T-helper 1 cell (primary cell): ENCODE results near the gene MDM2.
A peak's percentile ranks its signal among the peaks of the same experiment; 100 is the strongest.
"Not testable (repeated sequence)": the region's sequence is repeated elsewhere in the genome, so short reads cannot be mapped to it uniquely, and the experiment has no call there.

Experiments used
- DNase-seq, 5 donors: peaks; one replicate each; pipeline ENCODE4 v3.0.0-alpha.2; 2012 to 2020

The MDM2 gene

DNA sequence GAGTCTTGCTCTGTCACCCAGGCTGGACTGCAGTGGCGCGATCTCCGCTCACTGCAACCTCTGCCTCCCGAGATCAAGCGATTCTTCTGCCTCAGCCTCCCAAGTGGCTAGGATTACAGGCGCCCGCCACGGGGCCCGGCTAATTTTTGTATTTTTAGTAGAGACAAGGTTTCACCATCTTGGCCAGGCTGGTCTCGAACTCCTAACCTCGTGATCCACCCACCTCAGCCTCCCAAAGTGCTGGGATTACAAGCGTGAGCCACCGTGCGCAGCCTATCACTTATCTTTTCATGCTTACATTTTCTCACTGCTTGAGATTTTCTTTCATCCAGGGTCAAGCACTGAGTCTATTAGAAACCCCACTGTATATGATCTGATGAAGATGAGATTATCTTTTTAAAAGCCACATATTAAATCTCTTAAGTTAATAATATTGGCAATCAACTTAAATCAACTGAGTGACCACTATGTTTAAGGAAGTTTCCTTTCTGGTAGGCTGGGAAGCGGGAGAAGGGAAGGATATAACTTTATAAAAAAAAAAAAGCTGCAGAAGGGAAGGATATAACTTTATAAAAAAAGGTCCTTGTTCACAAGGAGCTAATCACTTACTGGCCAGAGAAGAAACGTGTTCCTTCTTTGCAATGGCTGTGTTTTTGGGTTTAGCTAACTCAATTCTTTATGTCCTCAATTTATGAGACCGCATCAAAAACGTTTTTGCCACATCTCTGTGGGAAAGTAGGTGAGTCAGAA lies 1.3 kb upstream of the MDM2 start:
- DNase-seq: no peak

- not testable (repeated sequence) for DNase-seq
Measured at GRCh38 chr12:68807274-68807575, 752 bp upstream of the MDM2 start.

- DNase-seq: peak; percentile 21 to 78 (median 34)
Measured at GRCh38 chr12:68808388-68809189, 612 bp downstream of the MDM2 start.

DNA sequence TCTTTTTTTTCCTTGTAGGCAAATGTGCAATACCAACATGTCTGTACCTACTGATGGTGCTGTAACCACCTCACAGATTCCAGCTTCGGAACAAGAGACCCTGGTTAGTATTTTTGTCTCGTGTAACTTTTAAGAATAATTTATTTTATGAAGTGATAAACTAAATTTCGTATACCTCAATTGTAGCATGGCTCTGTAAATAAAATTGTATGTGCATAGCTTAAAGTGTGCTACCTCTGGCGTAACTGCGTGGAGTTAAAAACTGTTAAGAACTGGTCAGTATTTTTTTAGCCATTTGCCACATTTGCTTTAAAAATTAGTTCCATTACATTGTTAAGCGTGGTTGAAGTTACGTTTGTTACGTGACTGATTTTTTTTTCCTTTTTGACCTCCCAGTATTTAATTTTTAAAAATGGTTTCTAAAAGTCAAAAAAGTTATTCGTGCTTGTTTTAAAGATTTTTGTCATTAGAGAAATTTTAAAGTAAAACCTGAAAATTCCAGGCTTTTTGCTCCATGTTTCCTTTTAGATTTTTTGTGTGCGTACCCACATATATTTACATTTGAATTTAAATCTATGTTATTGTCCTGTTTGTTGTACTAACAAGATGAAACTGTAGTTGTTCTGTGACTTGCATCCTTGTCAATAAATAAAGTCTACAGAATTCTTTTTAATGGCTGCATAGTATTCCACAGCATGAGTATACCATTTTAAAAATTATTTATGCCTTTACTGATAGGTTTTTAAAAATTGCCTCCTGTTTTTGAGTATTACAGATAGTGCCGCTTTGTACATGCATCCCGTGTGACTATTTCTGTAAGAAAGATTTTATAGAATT lies 1.4 kb downstream of the MDM2 start:
- no peak for DNase-seq

DNA sequence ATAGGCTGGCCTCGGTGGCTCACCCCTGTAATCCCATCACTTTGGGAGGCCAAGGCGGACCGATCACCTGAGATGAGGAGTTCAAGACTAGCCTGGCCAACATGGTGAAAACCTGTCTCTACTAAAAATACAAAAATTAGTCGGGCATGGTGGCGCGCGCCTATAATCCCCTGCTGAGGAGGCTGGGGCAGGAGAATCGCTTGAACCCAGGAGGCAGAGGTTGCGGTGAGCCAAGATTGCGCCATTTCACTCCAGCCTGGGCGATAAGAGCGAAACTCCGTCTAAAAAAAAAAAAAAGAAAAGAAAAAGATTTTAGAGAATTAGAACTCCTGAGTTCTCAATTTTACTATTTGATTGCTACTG lies 2.0 kb downstream of the MDM2 start:
- DNase-seq: not testable (repeated sequence)

DNA sequence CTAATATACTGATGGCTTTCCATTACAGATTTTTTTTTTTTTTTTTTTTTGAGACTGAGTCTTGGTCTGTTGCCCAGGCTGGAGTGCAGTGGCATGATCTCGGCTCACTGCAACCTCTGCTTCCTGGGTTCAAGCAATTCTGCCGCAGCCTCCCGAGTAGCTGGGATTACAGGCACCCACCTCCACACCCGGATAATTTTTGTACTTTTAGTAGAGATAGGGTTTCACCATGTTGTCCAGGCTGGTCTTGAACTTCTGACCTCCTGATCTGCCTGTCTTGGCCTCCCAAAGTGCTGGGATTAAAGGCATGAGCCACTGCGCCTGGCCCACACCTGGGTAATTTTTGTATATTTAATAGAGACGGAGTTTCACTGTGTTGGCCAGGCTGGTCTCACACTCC lies 3.6 kb downstream of the MDM2 start:
- DNase-seq: not testable (repeated sequence)

DNA sequence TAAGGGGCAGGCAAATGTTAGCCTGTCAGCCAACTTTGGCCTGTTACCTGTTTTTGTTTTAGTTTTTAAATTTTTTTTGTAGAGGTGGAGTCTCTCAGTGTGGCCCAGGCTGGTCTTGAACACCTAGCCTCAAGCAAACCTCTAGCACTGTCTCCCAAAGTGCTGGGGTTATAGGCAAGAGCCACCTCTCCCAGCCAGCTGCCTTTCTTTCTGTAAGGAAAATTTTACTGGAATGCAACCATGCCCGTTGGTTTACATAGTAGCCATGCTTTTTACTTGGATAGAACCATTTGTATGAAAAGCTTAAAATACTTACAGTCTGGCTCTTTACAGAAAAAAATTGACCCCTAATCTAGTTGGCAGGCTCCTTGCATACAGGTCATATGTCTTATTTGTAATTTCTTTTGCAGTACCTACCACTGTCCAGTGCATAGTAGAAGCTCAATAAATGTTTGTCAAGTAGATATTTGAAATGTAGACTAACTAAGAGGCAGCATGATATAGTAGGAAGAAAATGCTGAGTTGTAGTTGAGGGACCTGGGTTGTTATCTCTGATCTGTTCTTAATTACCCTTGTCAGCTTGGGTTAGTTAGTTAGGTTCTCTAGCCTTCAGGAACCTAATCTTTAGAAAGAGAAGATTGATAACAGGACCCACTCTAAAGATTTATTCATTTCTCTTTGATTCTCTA lies 4.7 kb downstream of the MDM2 start:
- no peak for DNase-seq

DNA sequence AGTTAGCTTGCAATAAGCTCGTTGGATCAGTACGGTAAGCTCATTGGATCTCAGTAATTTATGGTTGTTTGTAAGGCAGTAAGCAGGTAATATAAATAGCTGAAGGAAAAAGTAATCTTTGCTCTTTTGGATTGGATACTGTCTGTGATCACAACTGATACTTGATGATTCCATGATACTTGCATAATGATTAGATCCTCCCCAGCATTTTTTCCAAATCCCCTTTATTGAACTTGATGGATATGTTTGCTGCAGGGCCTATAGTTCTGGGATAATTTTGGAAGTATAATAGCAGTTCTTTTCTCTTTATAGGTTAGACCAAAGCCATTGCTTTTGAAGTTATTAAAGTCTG lies 5.2 kb downstream of the MDM2 start:
- DNase-seq: no peak

DNA sequence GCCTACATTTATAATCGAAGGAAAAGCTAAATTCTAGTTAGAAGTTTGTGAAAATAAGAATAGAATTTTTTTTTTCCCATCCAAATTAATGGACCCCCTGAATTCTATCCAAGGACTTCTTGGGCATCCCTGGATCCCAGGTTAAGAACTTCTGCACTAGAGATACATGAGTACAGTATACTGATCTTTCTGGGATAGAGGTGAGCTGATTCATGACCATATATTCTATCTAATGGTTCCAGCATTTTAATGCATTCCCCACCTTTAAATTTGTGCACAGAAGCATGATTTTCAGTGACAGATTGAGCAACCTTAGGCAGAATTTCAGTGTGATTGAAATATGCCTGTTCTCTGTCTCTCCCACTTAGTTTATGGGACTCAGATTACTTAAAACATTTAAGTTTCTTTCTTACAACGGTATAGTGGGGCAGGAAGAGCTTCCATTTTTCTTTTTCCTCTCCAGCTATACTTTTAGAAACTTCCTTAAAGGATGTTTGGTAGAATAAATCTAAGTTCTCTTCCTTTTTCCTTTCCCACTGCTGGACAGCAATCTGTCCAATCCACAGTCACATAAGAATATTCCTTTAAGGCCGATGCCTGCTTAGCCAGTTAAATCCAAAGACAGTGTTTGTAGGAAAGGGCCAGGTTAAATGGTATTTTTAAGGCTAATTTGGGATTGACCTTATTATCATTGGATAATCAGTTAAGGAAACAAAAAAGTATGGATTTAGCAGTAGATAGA lies 6.7 kb downstream of the MDM2 start:
- DNase-seq: no peak

DNA sequence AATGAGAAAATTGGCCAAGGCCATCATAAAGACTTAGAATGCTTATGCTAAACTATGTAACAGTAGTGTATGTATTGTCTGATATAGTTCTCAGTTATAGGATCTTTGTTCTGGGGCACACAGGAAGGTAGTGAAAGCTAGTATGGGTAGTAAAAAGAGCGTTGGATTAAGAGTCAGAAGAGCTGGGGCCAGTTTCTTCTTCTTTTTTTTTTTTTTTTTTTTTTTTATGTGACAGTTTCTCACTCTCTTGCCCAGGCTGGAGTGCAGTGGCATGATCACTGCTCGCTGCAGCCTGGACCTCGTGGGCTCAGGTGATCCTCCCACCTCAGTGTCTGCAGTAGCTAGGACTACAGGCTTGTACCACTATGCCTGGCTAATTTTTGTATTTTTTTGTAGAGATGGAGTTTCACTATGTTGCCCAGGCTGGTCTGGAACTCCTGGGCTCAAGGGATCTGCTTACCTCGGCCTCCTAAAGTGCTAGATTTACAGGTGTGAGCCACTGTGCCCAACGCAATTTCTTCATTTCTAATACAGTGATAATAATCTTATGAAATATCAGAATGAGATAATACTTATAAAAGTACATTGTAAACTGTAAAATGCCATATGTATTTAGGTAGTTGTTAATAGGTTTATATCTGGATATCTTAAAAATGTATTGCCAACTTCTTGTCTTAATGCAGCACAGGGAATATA lies 7.4 kb downstream of the MDM2 start:
- no peak for DNase-seq

- no peak for DNase-seq
Measured at GRCh38 chr12:68815928-68816800, 8.2 kb downstream of the MDM2 start.

GRCh38 chr12:68819481-68819880 lies 11.5 kb downstream of the MDM2 start:
- not testable (repeated sequence) for DNase-seq

DNA sequence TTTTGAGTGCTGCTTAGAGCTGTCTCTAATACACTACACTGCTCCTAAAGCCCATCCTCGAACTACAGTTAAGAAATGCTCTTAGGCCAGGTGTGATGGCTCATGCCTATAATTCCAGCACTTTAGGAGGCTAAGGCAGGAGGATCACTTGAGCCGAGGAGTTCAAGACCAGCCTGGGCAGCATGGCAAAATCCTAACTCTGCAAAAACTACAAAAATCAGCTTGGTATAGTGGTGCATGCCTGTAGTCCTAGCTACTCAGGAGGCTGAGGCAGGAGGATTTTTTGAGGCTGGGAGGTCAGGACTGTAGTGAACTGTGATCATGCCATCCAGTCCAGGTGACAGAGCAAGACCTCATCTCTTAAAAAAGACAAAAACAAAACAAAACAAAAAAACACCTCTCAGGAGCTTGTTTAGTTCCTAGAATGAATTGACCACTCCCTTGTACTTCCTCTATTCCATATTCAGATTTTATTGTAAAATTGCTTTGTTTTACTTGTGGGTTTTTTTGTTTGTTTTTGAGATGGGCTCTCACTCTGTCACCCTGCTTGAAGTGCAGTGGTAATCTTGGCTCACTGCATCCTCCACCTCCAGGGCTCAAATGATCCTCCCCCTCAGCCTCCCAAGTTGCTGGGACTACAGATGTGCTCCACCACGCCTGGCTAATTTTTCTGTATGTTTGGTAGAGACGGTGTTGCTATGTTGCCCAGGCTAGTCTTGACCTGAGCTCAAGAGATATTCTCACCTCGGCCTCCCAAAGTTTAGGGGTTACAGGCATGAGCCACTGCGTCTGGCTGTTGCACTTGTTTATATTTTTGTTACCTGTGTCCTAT lies 13.6 kb downstream of the MDM2 start:
- DNase-seq: no peak

DNA sequence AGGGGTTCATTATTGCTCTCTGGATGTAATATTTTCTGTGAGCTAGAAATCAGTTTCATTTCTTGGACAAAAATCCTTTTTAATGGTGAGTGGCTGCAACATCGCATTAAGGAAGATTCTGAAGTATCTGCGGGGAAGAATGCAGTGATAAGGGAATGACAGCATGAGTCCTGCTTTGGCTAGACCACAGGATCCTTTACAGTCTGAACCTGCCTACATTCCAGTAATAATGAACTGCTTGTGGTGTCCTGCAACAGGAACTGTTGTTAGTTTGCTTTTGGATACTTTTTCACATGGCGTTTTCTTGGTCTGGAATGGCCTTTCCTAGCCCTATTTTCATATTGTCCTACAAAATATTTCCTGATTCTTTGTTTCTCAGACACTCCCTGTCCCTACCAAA lies 15.7 kb downstream of the MDM2 start:
- DNase-seq: no peak

DNA sequence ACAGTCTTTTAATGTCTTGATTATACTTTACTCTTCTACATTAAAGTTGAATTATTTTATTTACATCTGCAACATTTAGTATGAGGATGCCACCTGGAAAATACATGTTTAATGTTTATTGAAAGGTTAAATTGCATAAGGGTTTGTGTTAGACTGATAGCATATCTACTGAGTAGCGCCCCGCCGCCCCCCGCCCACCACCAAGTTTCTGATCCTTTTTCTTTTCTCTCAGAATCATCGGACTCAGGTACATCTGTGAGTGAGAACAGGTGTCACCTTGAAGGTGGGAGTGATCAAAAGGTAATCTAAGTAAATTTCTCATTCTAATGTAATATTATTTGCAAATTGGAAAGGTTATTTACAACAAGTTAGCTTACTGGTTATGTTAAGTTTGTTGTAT lies 16.2 kb downstream of the MDM2 start:
- no peak for DNase-seq

- no peak for DNase-seq
Measured at GRCh38 chr12:68824597-68825250, 16.7 kb downstream of the MDM2 start.

DNA sequence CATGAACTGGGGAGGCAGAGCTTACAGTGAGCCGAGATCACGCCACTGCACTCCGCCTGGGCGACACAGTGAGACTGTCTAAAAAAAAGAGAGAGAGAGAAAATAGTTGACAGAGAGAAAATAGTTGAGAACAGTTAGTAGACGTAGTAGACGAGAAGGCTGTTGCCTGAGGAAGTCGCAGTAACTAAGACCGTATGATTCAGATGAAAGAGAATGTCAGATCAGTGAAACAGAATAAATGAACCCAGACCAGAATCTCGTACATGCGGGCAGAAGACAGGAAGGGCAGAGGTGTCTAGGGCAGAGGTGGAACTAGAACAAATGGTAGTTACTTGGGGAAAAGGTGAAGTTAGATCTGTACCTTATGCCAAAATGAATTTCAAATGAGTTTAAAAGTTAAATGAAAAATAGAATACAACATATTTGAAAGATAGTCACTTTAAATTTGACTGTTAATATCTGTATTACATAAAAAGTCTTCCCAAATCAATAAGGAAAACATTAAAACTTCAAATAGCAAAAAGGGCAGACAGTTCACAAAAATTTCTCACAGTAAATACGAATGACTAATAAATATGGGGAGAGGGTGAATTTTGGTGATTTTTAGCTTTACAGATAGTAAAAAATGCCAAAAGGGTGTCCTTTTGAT lies 17.7 kb downstream of the MDM2 start:
- no peak for DNase-seq

- DNase-seq: no peak
Measured at GRCh38 chr12:68827895-68828671, 20.1 kb downstream of the MDM2 start.
